ENCODE results near the gene AMOTL1.

AMOTL1 gene

DNA sequence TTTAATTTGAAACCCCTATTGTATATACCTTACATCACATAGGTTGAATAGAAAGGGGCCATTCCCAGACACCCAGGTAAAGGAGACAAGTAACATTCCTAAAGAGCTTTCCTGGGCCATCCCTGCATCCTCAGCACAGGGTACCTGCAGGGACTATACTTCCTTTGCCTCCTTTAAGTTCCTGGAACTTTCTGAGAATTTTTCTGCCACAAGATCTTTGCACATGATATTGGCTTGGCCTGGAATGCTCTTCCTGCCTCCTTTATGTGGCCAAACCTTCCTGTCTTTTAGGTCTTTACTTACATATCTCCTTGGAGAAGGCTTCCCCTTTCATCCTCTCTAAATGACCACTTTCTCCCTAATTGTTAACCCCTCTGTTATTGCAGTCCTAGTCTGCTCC lies 7.9 kb upstream of the AMOTL1 start:
- H3K4me3 ChIP-seq (ENCODE audit: low read depth, low read length), result no peak overlapping the region
- CTCF ChIA-PET, result interaction anchor here (1.3 kb wide), 2 partner anchors 16 to 137 kb away, joined by 3 read pairs; no protein-coding TSS in a partner anchor
- TF ChIP-seq, protein P1, sequence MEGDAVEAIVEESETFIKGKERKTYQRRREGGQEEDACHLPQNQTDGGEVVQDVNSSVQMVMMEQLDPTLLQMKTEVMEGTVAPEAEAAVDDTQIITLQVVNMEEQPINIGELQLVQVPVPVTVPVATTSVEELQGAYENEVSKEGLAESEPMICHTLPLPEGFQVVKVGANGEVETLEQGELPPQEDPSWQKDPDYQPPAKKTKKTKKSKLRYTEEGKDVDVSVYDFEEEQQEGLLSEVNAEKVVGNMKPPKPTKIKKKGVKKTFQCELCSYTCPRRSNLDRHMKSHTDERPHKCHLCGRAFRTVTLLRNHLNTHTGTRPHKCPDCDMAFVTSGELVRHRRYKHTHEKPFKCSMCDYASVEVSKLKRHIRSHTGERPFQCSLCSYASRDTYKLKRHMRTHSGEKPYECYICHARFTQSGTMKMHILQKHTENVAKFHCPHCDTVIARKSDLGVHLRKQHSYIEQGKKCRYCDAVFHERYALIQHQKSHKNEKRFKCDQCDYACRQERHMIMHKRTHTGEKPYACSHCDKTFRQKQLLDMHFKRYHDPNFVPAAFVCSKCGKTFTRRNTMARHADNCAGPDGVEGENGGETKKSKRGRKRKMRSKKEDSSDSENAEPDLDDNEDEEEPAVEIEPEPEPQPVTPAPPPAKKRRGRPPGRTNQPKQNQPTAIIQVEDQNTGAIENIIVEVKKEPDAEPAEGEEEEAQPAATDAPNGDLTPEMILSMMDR (IDR thresholded peaks at IDR 0.05; ENCODE audit: insufficient read depth, low read length, missing control alignments), result no peak
- no peak for DNase-seq (ENCODE audit: low read depth, low spot score)
- POLR2A ChIA-PET, result no interaction called here

GRCh38 chr11:94762208-94762607 lies 5.9 kb upstream of the AMOTL1 start:
- POLR2A ChIA-PET, result no interaction called here
- TF ChIP-seq, protein P1 (IDR thresholded peaks at IDR 0.05; ENCODE audit: insufficient read depth, low read length, missing control alignments), result no peak
- CTCF ChIA-PET, result interaction anchor here (1.0 to 2.0 kb wide), 7 partner anchors 9 to 141 kb away, joined by 3 to 13 read pairs (median 7); no protein-coding TSS in a partner anchor
- no peak for DNase-seq (ENCODE audit: low read depth, low spot score)
- no peak overlapping the region for H3K4me3 ChIP-seq (ENCODE audit: low read depth, low read length)

- CTCF ChIA-PET, result interaction anchor here (1.0 to 2.0 kb wide), 6 partner anchors 9 to 140 kb away, joined by 3 to 13 read pairs (median 8); no protein-coding TSS in a partner anchor
These were observed 5.2 kb upstream of the AMOTL1 start for GRCh38 chr11:94762995-94763394.

DNA sequence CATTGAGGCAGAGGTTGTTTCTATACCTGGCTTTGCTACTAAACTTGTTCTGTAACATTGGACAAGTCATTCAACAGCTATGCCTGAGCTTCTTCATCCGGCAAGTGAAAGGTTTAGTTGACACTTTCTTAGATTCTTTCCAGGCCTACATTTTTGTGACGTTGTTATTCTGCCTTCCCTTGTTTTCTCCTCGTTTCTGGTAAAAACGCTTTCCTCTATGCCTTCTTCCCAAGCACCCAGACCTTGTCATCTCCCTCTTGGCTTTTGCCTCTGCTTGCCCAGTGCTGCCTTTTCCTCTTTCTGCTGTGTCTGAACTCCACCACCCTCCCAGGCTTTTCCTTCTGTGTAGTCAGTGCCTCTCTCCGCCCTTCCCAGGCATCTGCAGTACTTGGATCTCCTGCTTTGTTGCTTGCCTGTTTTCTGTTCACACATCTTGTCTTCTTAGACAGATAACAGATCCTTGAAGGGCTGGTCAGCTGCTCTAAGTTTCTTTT lies 1.4 kb upstream of the AMOTL1 start:
- DNase-seq (ENCODE audit: low read depth, low spot score), result no peak
- ChIA-PET CTCF (interaction anchor here (0.7 to 1.4 kb wide), 4 partner anchors 11 to 144 kb away, joined by 3 to 6 read pairs (median 4); no protein-coding TSS in a partner anchor), POLR2A (no interaction called here)
- no peak overlapping the region for H3K4me3 ChIP-seq (ENCODE audit: low read depth, low read length)
- TF ChIP-seq, protein P1 (IDR thresholded peaks at IDR 0.05; ENCODE audit: insufficient read depth, low read length, missing control alignments), result no peak

More at GRCh38 chr11:94762995-94763394, 5.2 kb upstream of the AMOTL1 start:
- no peak for DNase-seq (ENCODE audit: low read depth, low spot score)
- TF ChIP-seq, protein P1 (IDR thresholded peaks at IDR 0.05; ENCODE audit: insufficient read depth, low read length, missing control alignments), result no peak
- no peak overlapping the region for H3K4me3 ChIP-seq (ENCODE audit: low read depth, low read length)
- POLR2A ChIA-PET, result no interaction called here

GRCh38 chr11:94767291-94767690 lies 865 bp upstream of the AMOTL1 start:
- CTCF ChIA-PET, result interaction anchor here (1.0 to 1.4 kb wide), 3 partner anchors 12 to 144 kb away, joined by 4 to 6 read pairs (median 6); no protein-coding TSS in a partner anchor
- H3K4me3 ChIP-seq (ENCODE audit: low read depth, low read length), result no peak overlapping the region
- TF ChIP-seq, protein P1 (IDR thresholded peaks at IDR 0.05; ENCODE audit: insufficient read depth, low read length, missing control alignments), result no peak
- DNase-seq (ENCODE audit: low read depth, low spot score), result no peak
- POLR2A ChIA-PET, result interaction anchor here (1.4 kb wide), 1 partner anchor 27 kb away, joined by 10 read pairs; no protein-coding TSS in a partner anchor

GRCh38 chr11:94768602-94769541 lies 716 bp downstream of the AMOTL1 start:
- no peak for DNase-seq (ENCODE audit: low read depth, low spot score)
- CTCF ChIA-PET, result interaction anchor here (0.9 to 2.5 kb wide), 5 partner anchors 15 to 145 kb away, joined by 3 to 14 read pairs (median 6); no protein-coding TSS in a partner anchor
- POLR2A ChIA-PET, result interaction anchor here (0.6 to 1.6 kb wide), 6 partner anchors 13 to 165 kb away, joined by 3 to 10 read pairs (median 4); no protein-coding TSS in a partner anchor
- TF ChIP-seq, protein P1 (IDR thresholded peaks at IDR 0.05; ENCODE audit: insufficient read depth, low read length, missing control alignments), result no peak
- peak overlapping the region; percentile 85 for H3K4me3 ChIP-seq (ENCODE audit: low read depth, low read length)

All from AG04449 (cell line).